ENCODE measurements around the gene LAMA2.

The LAMA2 gene

DNA sequence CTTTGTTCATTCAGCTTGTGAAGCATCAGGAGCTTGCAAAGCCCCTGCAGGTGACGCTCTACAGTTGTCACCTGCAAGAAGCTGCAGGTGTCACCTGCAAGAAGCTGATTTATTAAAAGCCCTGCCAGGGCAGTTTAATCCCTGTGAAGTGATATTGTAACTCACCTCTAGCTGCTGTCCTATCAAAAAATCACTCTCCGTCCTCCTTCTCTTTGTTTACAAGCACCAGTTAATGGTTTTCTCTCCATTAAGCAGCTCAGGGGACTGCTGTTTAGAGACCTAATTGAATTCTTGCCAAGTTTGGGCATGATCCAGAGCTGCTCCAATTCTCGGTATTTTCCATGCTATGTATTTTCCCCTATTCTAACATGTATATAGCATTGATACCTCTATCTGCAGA lies 481.1 kb downstream of the LAMA2 start:
- DNase-seq (ENCODE audit: extremely low spot score), result no peak
- TF ChIP-seq FOXA1 (IDR thresholded peaks at IDR 0.05) (no peak), SUZ12 (IDR thresholded peaks at IDR 0.05) (no peak), NFRKB (IDR thresholded peaks at IDR 0.05) (no peak), BHLHE40 (IDR thresholded peaks at IDR 0.05; ENCODE audit: borderline replicate concordance) (no peak), ELF4 (IDR thresholded peaks at IDR 0.05) (no peak), TARDBP (IDR thresholded peaks at IDR 0.05) (no peak), FOXK2 (IDR thresholded peaks at IDR 0.05) (no peak), ZNF384 (IDR thresholded peaks at IDR 0.05) (no peak), SP1 (IDR thresholded peaks at IDR 0.05) (no peak), FOXM1 (IDR thresholded peaks at IDR 0.05; ENCODE audit: borderline replicate concordance) (no peak), CTBP1 (IDR thresholded peaks at IDR 0.05; ENCODE audit: borderline replicate concordance) (no peak), LEF1 (IDR thresholded peaks at IDR 0.05; ENCODE audit: borderline replicate concordance) (no peak), ARNT (IDR thresholded peaks at IDR 0.05) (no peak), L3MBTL2 (conservative IDR thresholded peaks at IDR 0.05) (no peak), HDGF (IDR thresholded peaks at IDR 0.05; ENCODE audit: borderline replicate concordance) (no peak)
- TF ChIP-seq, protein P1, sequence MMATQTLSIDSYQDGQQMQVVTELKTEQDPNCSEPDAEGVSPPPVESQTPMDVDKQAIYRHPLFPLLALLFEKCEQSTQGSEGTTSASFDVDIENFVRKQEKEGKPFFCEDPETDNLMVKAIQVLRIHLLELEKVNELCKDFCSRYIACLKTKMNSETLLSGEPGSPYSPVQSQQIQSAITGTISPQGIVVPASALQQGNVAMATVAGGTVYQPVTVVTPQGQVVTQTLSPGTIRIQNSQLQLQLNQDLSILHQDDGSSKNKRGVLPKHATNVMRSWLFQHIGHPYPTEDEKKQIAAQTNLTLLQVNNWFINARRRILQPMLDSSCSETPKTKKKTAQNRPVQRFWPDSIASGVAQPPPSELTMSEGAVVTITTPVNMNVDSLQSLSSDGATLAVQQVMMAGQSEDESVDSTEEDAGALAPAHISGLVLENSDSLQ (IDR thresholded peaks at IDR 0.05), result no peak
- CTCF ChIA-PET, result no interaction called here
- POLR2A ChIA-PET, result no interaction called here

DNA sequence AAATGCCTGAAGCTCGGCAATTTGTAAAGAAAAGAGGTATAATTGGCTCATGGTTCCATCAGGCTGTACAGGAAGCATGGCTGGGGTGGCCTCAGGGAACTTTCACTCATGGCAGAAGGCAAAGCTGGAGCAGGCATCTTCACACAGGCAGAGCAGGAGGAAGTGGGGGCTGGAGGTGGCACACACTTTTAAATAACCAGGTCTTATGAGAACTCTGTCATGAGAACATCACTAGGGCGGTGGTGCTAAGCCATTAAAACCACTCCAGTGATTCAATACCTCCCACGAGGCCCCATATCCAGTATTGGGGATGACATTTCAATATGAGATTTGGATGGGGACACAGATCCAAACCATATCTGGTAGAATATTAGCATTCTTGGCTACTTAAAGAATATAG lies 481.8 kb downstream of the LAMA2 start:
- DNase-seq (ENCODE audit: extremely low spot score), result no peak
- ChIA-PET CTCF (no interaction called here), POLR2A (no interaction called here)
- TF ChIP-seq NFRKB (IDR thresholded peaks at IDR 0.05), result no peak
- TF ChIP-seq ELF4 (IDR thresholded peaks at IDR 0.05), result no peak
- TF ChIP-seq ARNT (IDR thresholded peaks at IDR 0.05), result no peak
- no peak for TF ChIP-seq FOXM1 (IDR thresholded peaks at IDR 0.05; ENCODE audit: borderline replicate concordance)
- no peak for TF ChIP-seq HDGF (IDR thresholded peaks at IDR 0.05; ENCODE audit: borderline replicate concordance)

DNA sequence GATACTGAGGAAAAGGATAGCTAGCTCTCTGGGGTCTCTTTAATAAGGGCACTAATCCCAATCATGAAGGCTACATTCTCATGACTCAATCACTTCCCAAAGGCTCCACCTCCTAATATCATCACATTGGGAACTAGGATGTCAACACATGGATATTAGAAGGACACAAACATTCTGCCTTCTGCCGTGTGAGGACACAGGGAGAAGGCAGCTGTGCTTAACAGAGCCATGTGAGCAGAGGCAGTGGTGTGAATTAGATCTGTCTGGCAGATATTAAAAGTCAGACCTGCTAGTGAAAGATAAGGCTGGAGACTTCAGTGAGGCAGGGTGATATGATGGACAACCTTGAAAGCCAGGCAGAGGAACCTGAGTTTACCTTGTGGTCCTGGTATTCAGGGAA lies 485.1 kb downstream of the LAMA2 start:
- DNase-seq (ENCODE audit: extremely low spot score), result no peak
- ChIA-PET CTCF (no interaction called here), POLR2A (no interaction called here)
- TF ChIP-seq, protein P1 (IDR thresholded peaks at IDR 0.05), result no peak
- no peak for TF ChIP-seq SP1 (IDR thresholded peaks at IDR 0.05)
- TF ChIP-seq LEF1 (IDR thresholded peaks at IDR 0.05; ENCODE audit: borderline replicate concordance), result no peak
- no peak for TF ChIP-seq CTBP1 (IDR thresholded peaks at IDR 0.05; ENCODE audit: borderline replicate concordance)
- TF ChIP-seq L3MBTL2 (conservative IDR thresholded peaks at IDR 0.05), result no peak
- TF ChIP-seq TARDBP (IDR thresholded peaks at IDR 0.05), result no peak
- TF ChIP-seq FOXK2 (IDR thresholded peaks at IDR 0.05), result no peak
- no peak for TF ChIP-seq BHLHE40 (IDR thresholded peaks at IDR 0.05; ENCODE audit: borderline replicate concordance)
- TF ChIP-seq NFRKB (IDR thresholded peaks at IDR 0.05), result no peak
- TF ChIP-seq ELF4 (IDR thresholded peaks at IDR 0.05), result no peak
- no peak for TF ChIP-seq ARNT (IDR thresholded peaks at IDR 0.05)
- TF ChIP-seq FOXA1 (IDR thresholded peaks at IDR 0.05), result no peak
- TF ChIP-seq HDGF (IDR thresholded peaks at IDR 0.05; ENCODE audit: borderline replicate concordance), result no peak
- no peak for TF ChIP-seq SUZ12 (IDR thresholded peaks at IDR 0.05)
- TF ChIP-seq ZNF384 (IDR thresholded peaks at IDR 0.05), result no peak
- TF ChIP-seq FOXM1 (IDR thresholded peaks at IDR 0.05; ENCODE audit: borderline replicate concordance), result no peak

DNA sequence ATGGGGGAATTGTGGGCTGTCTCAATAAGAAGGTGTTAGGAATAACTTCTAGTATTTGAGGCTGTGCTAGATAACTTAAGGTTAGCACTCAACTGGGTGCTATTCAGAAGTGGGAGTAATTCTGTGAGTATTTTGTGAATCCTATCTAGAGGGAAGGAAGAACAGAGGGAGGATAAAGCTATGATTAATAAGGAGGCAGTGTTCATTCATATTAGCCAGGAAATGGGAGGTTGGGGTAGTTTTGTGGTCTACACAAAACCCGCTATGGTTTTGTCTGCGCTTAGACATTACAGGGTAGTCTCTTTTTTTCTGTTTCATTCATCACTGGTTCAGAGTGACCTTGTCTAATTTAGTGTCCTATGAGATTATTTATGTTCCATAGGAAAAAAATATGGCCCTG lies 486.0 kb downstream of the LAMA2 start:
- POLR2A ChIA-PET, result no interaction called here
- DNase-seq (ENCODE audit: extremely low spot score), result no peak
- CTCF ChIA-PET, result no interaction called here

DNA sequence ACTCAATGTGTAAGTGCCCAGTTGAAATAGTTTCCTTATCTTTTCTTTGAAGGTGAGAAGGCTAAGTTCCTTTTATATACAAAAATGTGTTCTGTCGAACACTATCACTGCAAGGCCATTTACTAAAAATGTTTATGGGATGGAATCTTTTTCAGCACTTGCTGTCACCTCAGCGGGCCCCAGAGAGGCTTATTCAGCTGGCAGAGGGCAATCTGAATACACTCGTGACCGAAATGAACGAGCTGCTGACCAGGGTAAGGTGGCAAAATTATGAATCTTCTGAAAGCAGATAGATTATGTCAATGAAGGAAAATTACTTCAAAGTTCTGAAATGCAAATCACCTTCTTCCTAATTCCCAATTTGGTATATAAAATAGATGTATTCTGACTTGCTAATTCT lies 486.8 kb downstream of the LAMA2 start:
- POLR2A ChIA-PET, result no interaction called here
- no peak for DNase-seq (ENCODE audit: extremely low spot score)
- TF ChIP-seq TARDBP (IDR thresholded peaks at IDR 0.05) (no peak), ZNF384 (IDR thresholded peaks at IDR 0.05) (no peak), SUZ12 (IDR thresholded peaks at IDR 0.05) (no peak)
- CTCF ChIA-PET, result interaction anchor here (0.6 to 1.0 kb wide), 3 partner anchors 32 to 1304 kb away, joined by 3 read pairs; no protein-coding TSS in a partner anchor

More for the DNA sequence above, 486.0 kb downstream of the LAMA2 start:
- TF ChIP-seq FOXA1 (IDR thresholded peaks at IDR 0.05) (no peak), ELF4 (IDR thresholded peaks at IDR 0.05) (no peak), ZNF384 (IDR thresholded peaks at IDR 0.05) (no peak), NFRKB (IDR thresholded peaks at IDR 0.05) (no peak), FOXK2 (IDR thresholded peaks at IDR 0.05) (no peak), LEF1 (IDR thresholded peaks at IDR 0.05; ENCODE audit: borderline replicate concordance) (no peak), SP1 (IDR thresholded peaks at IDR 0.05) (no peak), BHLHE40 (IDR thresholded peaks at IDR 0.05; ENCODE audit: borderline replicate concordance) (no peak)
- TF ChIP-seq, protein P1 (IDR thresholded peaks at IDR 0.05), result no peak

DNA sequence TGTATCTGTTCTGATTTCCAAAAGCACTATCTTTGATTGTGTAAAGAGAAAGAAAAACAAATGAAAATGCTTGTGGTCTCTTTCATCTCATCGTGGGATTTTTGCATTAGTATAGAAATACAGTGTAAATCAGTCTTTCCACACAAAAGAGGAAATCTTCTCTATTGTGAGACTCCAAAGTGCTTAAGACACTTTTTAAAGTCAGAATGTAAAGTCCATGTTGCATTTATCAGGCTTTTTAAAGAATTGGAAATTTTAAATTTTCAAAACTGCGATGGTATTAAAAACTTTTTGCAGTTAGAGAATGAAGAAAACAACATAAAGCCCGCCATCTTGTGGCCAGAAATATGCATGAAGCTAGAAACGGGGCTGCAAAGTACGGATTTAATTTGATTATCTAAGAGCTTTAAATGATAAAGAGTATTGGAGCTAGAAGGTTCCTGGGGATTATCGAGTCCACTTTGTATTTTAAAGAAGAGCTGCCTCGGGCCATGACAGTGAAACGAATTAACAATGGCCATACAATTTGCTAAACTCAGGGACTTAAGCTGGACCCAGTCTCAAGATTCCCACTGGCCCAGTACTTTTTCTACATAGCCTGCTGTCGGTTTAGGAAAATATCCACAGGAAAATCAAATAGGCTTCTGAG lies 487.5 kb downstream of the LAMA2 start:
- CTCF ChIA-PET, result interaction anchor here (0.6 to 1.0 kb wide), 9 partner anchors 9 to 1304 kb away, joined by 3 to 4 read pairs (median 3); no protein-coding TSS in a partner anchor
- POLR2A ChIA-PET, result no interaction called here
- TF ChIP-seq, protein P1 (IDR thresholded peaks at IDR 0.05), result no peak
- no peak for TF ChIP-seq TARDBP (IDR thresholded peaks at IDR 0.05)
- TF ChIP-seq SP1 (IDR thresholded peaks at IDR 0.05), result no peak
- TF ChIP-seq FOXK2 (IDR thresholded peaks at IDR 0.05), result no peak
- DNase-seq (ENCODE audit: extremely low spot score), result peak; percentile 31
